H9 (cell line): Measurements from ENCODE around the gene RRP12. TPM values are rescaled to one million over a fixed set of nuclear protein-coding genes. Genes with fewer than 3 reads are reported as not detected.
A peak's percentile ranks its signal among the peaks of the same experiment; 100 is the strongest.
"Not testable (repeated sequence)": the region's sequence is repeated elsewhere in the genome, so short reads cannot be mapped to it uniquely, and the experiment has no call there.

Experiments used
- DNase-seq: peaks from one replicate; pipeline ENCODE4 v3.0.0-alpha.2; 2017
- H2AFZ ChIP-seq: one replicate; pipeline ENCODE4 v1.6.1; 2013; ENCODE audit warnings: mild to moderate bottlenecking, low read length, control low read depth, moderate library complexity
- H2AK5ac ChIP-seq: 2 replicates; pipeline ENCODE4 v1.6.1; 2013; ENCODE audit warnings: low read length, control low read depth, mixed read lengths; ENCODE audit not compliant: insufficient read length
- H2BK120ac ChIP-seq: one replicate; pipeline ENCODE4 v1.6.1; 2013; ENCODE audit warnings: low read depth, mild to moderate bottlenecking, low read length, control low read depth, inconsistent platforms; ENCODE audit not compliant: poor library complexity, severe bottlenecking
- H2BK12ac ChIP-seq: 2 replicates; pipeline ENCODE4 v1.6.1; 2013; ENCODE audit warnings: low read length, control low read depth, mixed read lengths, low read depth; ENCODE audit not compliant: insufficient read length
- H2BK15ac ChIP-seq: 2 replicates; pipeline ENCODE4 v1.6.1; 2013; ENCODE audit warnings: low read depth, low read length, control low read depth
- H2BK20ac ChIP-seq: one replicate; pipeline ENCODE4 v1.6.1; 2013; ENCODE audit warnings: low read depth, mild to moderate bottlenecking, low read length, control low read depth, inconsistent platforms; ENCODE audit not compliant: poor library complexity, severe bottlenecking
- H2BK5ac ChIP-seq: 2 replicates; pipeline ENCODE4 v1.6.1; 2013; ENCODE audit warnings: low read length, control low read depth, mixed read lengths; ENCODE audit not compliant: insufficient read length
- H3K14ac ChIP-seq: 2 replicates; pipeline ENCODE4 v1.6.1; 2013; ENCODE audit warnings: low read length, control low read depth; ENCODE audit not compliant: insufficient read depth
- H3K18ac ChIP-seq: 2 replicates; pipeline ENCODE4 v1.6.1; 2013; ENCODE audit warnings: low read depth, mild to moderate bottlenecking, mixed read lengths, low read length, control low read depth; ENCODE audit not compliant: insufficient read length
- H3K23ac ChIP-seq: 2 replicates; pipeline ENCODE4 v1.6.1; 2013; ENCODE audit warnings: low read length, control low read depth, mixed read lengths, low read depth; ENCODE audit not compliant: insufficient read length
- H3K23me2 ChIP-seq: 2 replicates; pipeline ENCODE4 v1.6.1; 2013; ENCODE audit warnings: low read depth, mild to moderate bottlenecking, mixed read lengths, low read length, control low read depth; ENCODE audit not compliant: insufficient read length, poor library complexity, severe bottlenecking
- H3K27ac ChIP-seq: 2 replicates; pipeline ENCODE4 v1.5.1; 2013; ENCODE audit warnings: low read length, control low read depth, mixed read lengths, low read depth; ENCODE audit not compliant: insufficient read length
- H3K27me3 ChIP-seq: 2 replicates; pipeline ENCODE4 v1.6.1; 2013; ENCODE audit warnings: low read length, control low read depth, inconsistent platforms; ENCODE audit not compliant: insufficient read depth
- H3K4ac ChIP-seq: 2 replicates; pipeline ENCODE4 v1.6.1; 2013; ENCODE audit warnings: low read depth, mild to moderate bottlenecking, control low read depth, inconsistent platforms, low read length, moderate library complexity
- H3K4me1 ChIP-seq: 2 replicates; pipeline ENCODE4 v1.6.1; 2013; ENCODE audit warnings: low read length, control low read depth, inconsistent platforms; ENCODE audit not compliant: insufficient read depth
- H3K4me2 ChIP-seq: 2 replicates; pipeline ENCODE4 v1.6.1; 2013; ENCODE audit warnings: low read length, control low read depth, mixed read lengths; ENCODE audit not compliant: insufficient read length, insufficient read depth
- H3K56ac ChIP-seq: 2 replicates; pipeline ENCODE4 v1.6.1; 2013; ENCODE audit warnings: low read depth, mild to moderate bottlenecking, mixed read lengths, low read length, control low read depth; ENCODE audit not compliant: insufficient read length
- H3K79me1 ChIP-seq: 2 replicates; pipeline ENCODE4 v1.6.1; 2013; ENCODE audit warnings: low read depth, mild to moderate bottlenecking, moderate library complexity, low read length, control low read depth, inconsistent platforms; ENCODE audit not compliant: insufficient read depth, poor library complexity, severe bottlenecking
- H3K79me2 ChIP-seq: 2 replicates; pipeline ENCODE4 v1.6.1; 2013; ENCODE audit warnings: low read length, control low read depth, inconsistent platforms; ENCODE audit not compliant: insufficient read depth
- H3K9ac ChIP-seq: 2 replicates; pipeline ENCODE4 v1.6.1; 2013; ENCODE audit warnings: low read length, control low read depth, mixed read lengths; ENCODE audit not compliant: insufficient read length; ENCODE audit errors: extremely low read depth
- H3K9me3 ChIP-seq: one replicate; pipeline ENCODE4 v1.6.1; 2013; ENCODE audit warnings: low read depth, low read length, inconsistent platforms; ENCODE audit not compliant: control insufficient read depth
- H3T11ph ChIP-seq: one replicate; pipeline ENCODE4 v1.6.1; 2013; ENCODE audit warnings: mild to moderate bottlenecking, low read length, control low read depth, inconsistent platforms
- H4K20me1 ChIP-seq: one replicate; pipeline ENCODE4 v1.6.1; 2013; ENCODE audit not compliant: control insufficient read depth, insufficient read length, insufficient read depth
- H4K5ac ChIP-seq: 2 replicates; pipeline ENCODE4 v1.6.1; 2013; ENCODE audit warnings: low read depth, mild to moderate bottlenecking, mixed read lengths, low read length, control low read depth; ENCODE audit not compliant: insufficient read length
- H4K8ac ChIP-seq: replicated peaks from 2 replicates; pipeline ENCODE4 v1.6.1; 2013; ENCODE audit warnings: low read length, control low read depth, mixed read lengths, low read depth; ENCODE audit not compliant: insufficient read length
- H4K91ac ChIP-seq: 2 replicates; pipeline ENCODE4 v1.6.1; 2013; ENCODE audit warnings: low read depth, mild to moderate bottlenecking, moderate library complexity, mixed read lengths, low read length, control low read depth; ENCODE audit not compliant: insufficient read length
- H3K27ac Mint-ChIP-seq, 3 experiments: 2 replicates in 2 of 3; 3 replicates in 1 of 3; pipeline ENCODE4 v1.8.0; 2020 to 2021; ENCODE audit warnings: mixed read lengths in 3 of 3, mild to moderate bottlenecking in 1 of 3, moderate library complexity in 1 of 3
- H3K27me3 Mint-ChIP-seq: 2 replicates; pipeline ENCODE4 v1.8.0; 2021; ENCODE audit warnings: low read depth, mild to moderate bottlenecking, moderate library complexity, mixed read lengths
- H3K36me3 Mint-ChIP-seq, 3 experiments: 2 replicates in 2 of 3; 3 replicates in 1 of 3; pipeline ENCODE4 v1.8.0; 2020 to 2021; ENCODE audit warnings: low read depth in 3 of 3, mixed read lengths in 3 of 3; ENCODE audit not compliant: insufficient read depth in 1 of 3
- H3K4me1 Mint-ChIP-seq, 2 experiments: 2 replicates each; pipeline ENCODE4 v1.8.0; 2020; ENCODE audit warnings: mixed read lengths in 2 of 2
- H3K4me3 Mint-ChIP-seq, 2 experiments: 2 replicates in 1 of 2; 3 replicates in 1 of 2; pipeline ENCODE4 v1.8.0; 2020 to 2021; ENCODE audit warnings: mild to moderate bottlenecking in 2 of 2, mixed read lengths in 2 of 2, moderate library complexity in 1 of 2
- H3K9me3 Mint-ChIP-seq, 2 experiments: 2 replicates in 1 of 2; 3 replicates in 1 of 2; pipeline ENCODE4 v1.8.0; 2020; ENCODE audit warnings: mild to moderate bottlenecking in 2 of 2, mixed read lengths in 2 of 2, moderate library complexity in 1 of 2
- WGBS: extraction: QIAGEN DNeasy Blood & Tissue Kit; methylation state at CpG from one replicate; pipeline ENCODE4 v1.1.7; 2013; ENCODE audit warnings: missing lambda C conversion rate, low lambda C conversion rate, mixed read lengths; ENCODE audit not compliant: insufficient read length; ENCODE audit errors: extremely low coverage; 5-methylcytosine and 5-hydroxymethylcytosine counted together
- total RNA-seq: library from RNA; stranded (reverse); gene quantifications from 2 replicates; pipeline ENCODE4 v1.2.1, GENCODE V29; 2021
- TF ChIP-seq, protein P1 (sequence below): fragments of 200-600 bp; sonication (generic); conservative IDR thresholded peaks from 3 replicates; pipeline ENCODE4 v1.8.0; 2021; ENCODE audit warnings: antibody characterized with exemption, mild to moderate bottlenecking

RRP12 gene
- total RNA-seq, 1 experiment from 2014 or later, result 71.6 TPM

DNA sequence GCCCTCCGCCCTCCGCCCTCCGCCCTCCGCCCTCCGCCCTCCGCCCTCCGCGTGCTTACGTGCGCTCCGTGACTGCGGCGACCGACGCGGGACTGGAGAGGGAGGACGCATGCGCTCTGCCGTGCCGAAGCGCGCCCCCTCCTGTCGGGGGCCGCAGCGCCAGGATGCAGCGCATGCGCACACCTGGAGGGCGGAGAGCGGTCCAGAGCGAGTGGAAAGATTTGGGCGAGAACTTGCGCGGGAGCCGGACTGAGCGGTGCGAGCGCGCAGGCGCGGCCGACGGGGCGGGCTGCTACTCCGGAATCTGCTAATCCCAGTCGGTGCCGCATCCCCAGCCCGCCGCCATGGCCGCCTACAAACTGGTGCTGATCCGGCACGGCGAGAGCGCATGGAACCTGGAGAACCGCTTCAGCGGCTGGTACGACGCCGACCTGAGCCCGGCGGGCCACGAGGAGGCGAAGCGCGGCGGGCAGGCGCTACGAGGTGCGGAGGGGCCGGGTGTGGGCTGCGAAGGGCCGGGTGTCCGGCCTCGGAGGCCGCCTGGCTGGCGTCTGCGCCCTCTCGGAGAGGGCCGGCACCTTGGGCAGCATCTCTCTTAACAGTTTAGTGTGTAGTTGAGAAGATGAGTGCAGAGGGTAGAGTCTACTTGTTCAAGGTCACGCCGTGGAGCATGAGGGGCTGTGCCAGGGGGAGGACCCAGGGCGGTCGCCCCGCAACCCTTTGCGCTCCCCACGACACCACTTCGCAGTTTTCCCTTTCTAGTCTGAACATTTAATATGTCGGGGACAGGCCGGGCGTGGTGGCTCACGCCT, 25.0 kb upstream of the RRP12 start, which contains the start of gene PGAM1:
Gene PGAM1, plus strand, starts transcription at position 228 of the 812 bp plus-strand sequence. Its CDS starts 117 bp downstream, at position 345.
- peaks cover 0 to 3% of the 10 kb centered on the region in 2 experiments; a peak in 2 of 5 replicates for H3K9me3 Mint-ChIP-seq
- peaks cover 17 to 19% of the 10 kb centered on the region in 2 experiments for H3K4me1 Mint-ChIP-seq

DNA sequence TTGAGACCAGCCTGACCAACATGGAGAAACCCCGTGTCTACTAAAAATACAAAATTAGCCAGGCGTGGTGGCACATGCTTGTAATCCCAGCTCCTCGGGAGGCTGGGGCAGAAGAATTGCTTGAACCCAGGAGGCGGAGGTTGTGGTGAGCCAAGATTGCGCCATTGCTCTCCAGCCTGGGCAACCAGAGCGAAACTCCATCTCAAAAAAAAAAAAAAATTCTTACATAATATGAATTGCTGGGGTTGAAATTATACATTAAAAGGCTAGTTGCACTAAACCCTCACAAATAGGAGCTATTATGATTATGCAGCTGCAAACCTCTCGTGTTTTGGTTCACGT, 22.6 kb upstream of the RRP12 start:
- not testable (repeated sequence) for H4K5ac ChIP-seq, H3K18ac ChIP-seq, H3K27ac Mint-ChIP-seq, H2BK5ac ChIP-seq, H3K4me2 ChIP-seq, H4K20me1 ChIP-seq, H3K9ac ChIP-seq, H3K4ac ChIP-seq, H3K79me1 ChIP-seq, H3K56ac ChIP-seq, H2BK20ac ChIP-seq, DNase-seq, H4K8ac ChIP-seq, H3K23ac ChIP-seq, H2AK5ac ChIP-seq, H3K4me1 ChIP-seq, H2BK120ac ChIP-seq, H3K27ac ChIP-seq, H3T11ph ChIP-seq, H3K9me3 Mint-ChIP-seq, H2BK15ac ChIP-seq, H3K4me3 Mint-ChIP-seq, H3K9me3 ChIP-seq, H4K91ac ChIP-seq, H2AFZ ChIP-seq, H2BK12ac ChIP-seq, H3K27me3 Mint-ChIP-seq, H3K14ac ChIP-seq, H3K23me2 ChIP-seq, H3K27me3 ChIP-seq
- peaks cover 18% of the 10 kb centered on the region; the same call in 1 of the 2 replicates for H3K79me2 ChIP-seq
- Mint-ChIP-seq H3K4me1 (peaks cover 18 to 20% of the 10 kb centered on the region in 2 experiments), H3K36me3 (peaks cover 7 to 20% (median 15%) of the 10 kb centered on the region in 3 experiments)
- WGBS, result no CpG with 5 or more reads among the region's 8 CpGs

More for the DNA sequence above, 25.0 kb upstream of the RRP12 start, which contains the start of gene PGAM1:
- H3K4ac ChIP-seq, result peak within 1 kb of the TSS; percentile 18; the same call in 1 of the 2 replicates
- H2BK120ac ChIP-seq, result no peak within 1 kb of the TSS
- peak within 1 kb of the TSS; percentile 61 for H2BK5ac ChIP-seq
- peak within 1 kb of the TSS; percentile 97 to 99 (median 99) for H3K27ac Mint-ChIP-seq
- H2AK5ac ChIP-seq, result no peak within 1 kb of the TSS
- no peak within 1 kb of the TSS for H2BK20ac ChIP-seq
- no peak within 1 kb of the TSS for H3K23ac ChIP-seq
- TF ChIP-seq, protein P1, sequence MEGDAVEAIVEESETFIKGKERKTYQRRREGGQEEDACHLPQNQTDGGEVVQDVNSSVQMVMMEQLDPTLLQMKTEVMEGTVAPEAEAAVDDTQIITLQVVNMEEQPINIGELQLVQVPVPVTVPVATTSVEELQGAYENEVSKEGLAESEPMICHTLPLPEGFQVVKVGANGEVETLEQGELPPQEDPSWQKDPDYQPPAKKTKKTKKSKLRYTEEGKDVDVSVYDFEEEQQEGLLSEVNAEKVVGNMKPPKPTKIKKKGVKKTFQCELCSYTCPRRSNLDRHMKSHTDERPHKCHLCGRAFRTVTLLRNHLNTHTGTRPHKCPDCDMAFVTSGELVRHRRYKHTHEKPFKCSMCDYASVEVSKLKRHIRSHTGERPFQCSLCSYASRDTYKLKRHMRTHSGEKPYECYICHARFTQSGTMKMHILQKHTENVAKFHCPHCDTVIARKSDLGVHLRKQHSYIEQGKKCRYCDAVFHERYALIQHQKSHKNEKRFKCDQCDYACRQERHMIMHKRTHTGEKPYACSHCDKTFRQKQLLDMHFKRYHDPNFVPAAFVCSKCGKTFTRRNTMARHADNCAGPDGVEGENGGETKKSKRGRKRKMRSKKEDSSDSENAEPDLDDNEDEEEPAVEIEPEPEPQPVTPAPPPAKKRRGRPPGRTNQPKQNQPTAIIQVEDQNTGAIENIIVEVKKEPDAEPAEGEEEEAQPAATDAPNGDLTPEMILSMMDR, result peak; percentile 69
- no peak within 1 kb of the TSS for H4K91ac ChIP-seq
- H4K5ac ChIP-seq, result no peak within 1 kb of the TSS
- DNase-seq, result peak; percentile 97
- H3K9me3 ChIP-seq, result no peaks in the 10 kb centered on the region
- H2BK12ac ChIP-seq, result peak within 1 kb of the TSS; percentile 89
- peak within 1 kb of the TSS; percentile 95 for H3K18ac ChIP-seq
- H4K20me1 ChIP-seq, result no peaks in the 10 kb centered on the region
- H3K27me3 Mint-ChIP-seq, result 0 out of 2 replicates have a peak, but pooled peaks cover 1% of the 10 kb centered on the region
- H3K27me3 ChIP-seq, result no peaks in the 10 kb centered on the region
- H3K79me1 ChIP-seq, result no peaks in the 10 kb centered on the region
- peak within 1 kb of the TSS; percentile 91 for H3K14ac ChIP-seq
- H3K9ac ChIP-seq, result peak within 1 kb of the TSS; percentile 99
- no peak within 1 kb of the TSS for H2BK15ac ChIP-seq
- H3K36me3 Mint-ChIP-seq, result peaks cover 30 to 43% (median 35%) of the 10 kb centered on the region in 3 experiments
- H3K4me3 Mint-ChIP-seq, result peak within 1 kb of the TSS; percentile 90 to 96
- peaks cover 19% of the 10 kb centered on the region; the same call in 1 of the 2 replicates for H3K79me2 ChIP-seq
- H3K23me2 ChIP-seq, result peaks cover 9% of the 10 kb centered on the region
- no peak within 1 kb of the TSS for H2AFZ ChIP-seq
- H3K56ac ChIP-seq, result peak within 1 kb of the TSS; percentile 34
- no peaks in the 10 kb centered on the region for H3K4me1 ChIP-seq
- H4K8ac ChIP-seq, result no peak within 1 kb of the TSS
- peak within 1 kb of the TSS; percentile 74 for H3K27ac ChIP-seq
- no peak within 1 kb of the TSS for H3T11ph ChIP-seq
- WGBS, result no CpG with 5 or more reads among the region's 90 CpGs
- H3K4me2 ChIP-seq, result peak within 1 kb of the TSS; percentile 83
